Retinal pigment epithelial cell (primary cell): ENCODE results near the gene SHROOM2.
"Not testable (repeated sequence)": the region's sequence is repeated elsewhere in the genome, so short reads cannot be mapped to it uniquely, and the experiment has no call there.

Experiments used
- DNase-seq: peaks from one replicate; pipeline ENCODE4 v3.0.0-alpha.2; 2010; ENCODE audit warnings: low read depth
- H3K4me3 ChIP-seq: 2 replicates; pipeline ENCODE4 v1.5.1; 2011; ENCODE audit warnings: mild to moderate bottlenecking, low read length, control low read depth, moderate library complexity
- TF ChIP-seq, protein P1 (sequence below): conservative IDR thresholded peaks from 2 replicates; pipeline ENCODE4 v1.5.1; 2011; ENCODE audit warnings: low read depth, low read length, control low read depth, inconsistent platforms

The SHROOM2 gene

DNA sequence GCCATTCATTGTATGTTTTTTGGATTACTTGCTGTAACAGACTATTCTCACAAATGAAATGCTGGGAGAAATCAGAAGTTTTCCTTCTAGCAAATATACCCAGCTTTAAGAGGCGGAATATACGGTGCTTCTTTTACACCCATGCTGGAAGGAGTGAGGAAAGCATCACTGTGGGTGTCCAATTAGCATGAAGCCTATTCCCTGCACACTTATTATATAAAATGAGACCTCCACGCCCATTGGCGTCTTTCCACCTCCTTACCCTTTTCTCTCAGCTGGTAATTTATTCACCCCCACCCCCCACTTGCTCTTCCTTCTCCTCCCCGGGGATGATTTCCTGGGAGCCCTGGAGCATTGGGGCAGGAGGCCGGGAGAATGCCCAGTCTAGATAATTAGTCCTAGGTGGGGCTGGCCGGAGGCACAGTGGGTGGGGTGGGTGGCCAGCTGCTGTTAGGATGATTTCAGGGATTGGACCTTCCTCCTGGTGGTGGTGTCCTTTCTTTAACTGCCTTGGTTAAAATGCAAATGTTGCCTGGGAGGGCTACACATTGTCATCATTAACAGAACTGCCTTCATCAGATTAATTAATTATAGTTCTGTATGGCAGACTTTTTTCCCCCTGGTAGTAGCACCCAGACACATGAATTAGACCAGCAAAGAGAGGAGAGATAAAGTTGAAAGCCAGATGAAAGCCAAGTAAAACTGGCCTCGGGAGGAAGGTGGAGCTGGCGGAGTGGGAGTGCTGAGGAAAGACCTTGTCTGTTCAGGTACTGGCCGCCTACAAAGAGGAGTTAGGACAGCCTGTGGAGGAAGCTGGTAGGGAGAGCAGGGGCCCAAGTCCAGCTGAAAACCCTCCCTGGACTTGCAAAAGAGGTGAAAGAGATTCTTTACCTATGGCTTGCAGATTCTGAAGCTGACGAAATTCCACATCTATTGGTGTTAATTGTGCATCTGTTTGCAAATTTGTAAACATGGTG lies 11.4 kb downstream of the SHROOM2 start:
- TF ChIP-seq, protein P1, sequence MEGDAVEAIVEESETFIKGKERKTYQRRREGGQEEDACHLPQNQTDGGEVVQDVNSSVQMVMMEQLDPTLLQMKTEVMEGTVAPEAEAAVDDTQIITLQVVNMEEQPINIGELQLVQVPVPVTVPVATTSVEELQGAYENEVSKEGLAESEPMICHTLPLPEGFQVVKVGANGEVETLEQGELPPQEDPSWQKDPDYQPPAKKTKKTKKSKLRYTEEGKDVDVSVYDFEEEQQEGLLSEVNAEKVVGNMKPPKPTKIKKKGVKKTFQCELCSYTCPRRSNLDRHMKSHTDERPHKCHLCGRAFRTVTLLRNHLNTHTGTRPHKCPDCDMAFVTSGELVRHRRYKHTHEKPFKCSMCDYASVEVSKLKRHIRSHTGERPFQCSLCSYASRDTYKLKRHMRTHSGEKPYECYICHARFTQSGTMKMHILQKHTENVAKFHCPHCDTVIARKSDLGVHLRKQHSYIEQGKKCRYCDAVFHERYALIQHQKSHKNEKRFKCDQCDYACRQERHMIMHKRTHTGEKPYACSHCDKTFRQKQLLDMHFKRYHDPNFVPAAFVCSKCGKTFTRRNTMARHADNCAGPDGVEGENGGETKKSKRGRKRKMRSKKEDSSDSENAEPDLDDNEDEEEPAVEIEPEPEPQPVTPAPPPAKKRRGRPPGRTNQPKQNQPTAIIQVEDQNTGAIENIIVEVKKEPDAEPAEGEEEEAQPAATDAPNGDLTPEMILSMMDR, result no peak

GRCh38 chrX:9802737-9803136 lies 16.5 kb downstream of the SHROOM2 start:
- no peak overlapping the region for H3K4me3 ChIP-seq
- DNase-seq, result no peak
- TF ChIP-seq, protein P1, result no peak

More for the DNA sequence above, 11.4 kb downstream of the SHROOM2 start:
- DNase-seq, result no peak
- H3K4me3 ChIP-seq, result no peak overlapping the region

DNA sequence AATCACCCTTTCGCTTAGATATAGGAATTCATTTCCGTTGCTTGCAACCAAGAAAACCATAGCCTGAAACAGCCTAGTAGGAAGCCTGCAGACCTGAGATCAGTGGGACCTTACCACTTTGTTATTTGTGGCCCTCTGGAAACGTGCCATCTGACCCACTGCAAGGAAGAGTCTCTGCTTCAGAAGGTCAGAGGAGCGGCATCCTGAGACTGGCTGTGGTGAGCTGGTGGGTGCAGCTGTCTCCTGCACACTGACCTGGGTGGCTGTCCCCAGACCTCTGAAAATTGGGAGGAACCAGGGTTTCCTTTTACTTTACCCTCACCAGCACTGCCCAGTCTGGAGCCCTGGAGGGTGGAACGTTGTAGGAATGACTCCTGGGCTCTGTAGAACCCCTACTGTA lies 18.2 kb downstream of the SHROOM2 start:
- TF ChIP-seq, protein P1, result no peak
- no peak for DNase-seq
- H3K4me3 ChIP-seq, result no peak overlapping the region

- TF ChIP-seq, protein P1, result no peak
- DNase-seq, result no peak
- H3K4me3 ChIP-seq, result no peak overlapping the region
Observed at GRCh38 chrX:9805956-9806355, 19.7 kb downstream of the SHROOM2 start.

- H3K4me3 ChIP-seq, result no peak overlapping the region
- TF ChIP-seq, protein P1, result no peak
- no peak for DNase-seq
Observed at GRCh38 chrX:9807355-9808182, 21.3 kb downstream of the SHROOM2 start.

DNA sequence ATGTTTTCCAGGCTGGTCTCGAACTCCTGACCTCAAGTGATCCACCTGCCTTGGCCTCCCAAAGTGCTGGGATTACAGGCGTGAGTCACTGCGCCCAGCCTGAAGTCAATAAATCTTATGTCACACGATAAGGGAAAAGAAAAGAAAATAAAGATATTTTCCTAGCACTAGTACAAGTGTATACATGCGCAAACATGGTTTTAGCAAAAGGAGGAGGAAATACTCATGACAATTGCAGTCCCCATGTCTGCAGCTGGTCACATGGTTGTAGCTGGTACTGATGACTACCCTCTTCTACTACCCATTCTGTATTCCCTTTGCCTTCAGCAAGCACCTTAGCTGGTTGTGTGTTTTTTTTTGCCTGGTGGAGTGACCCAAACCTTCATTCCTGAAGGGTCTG lies 23.6 kb downstream of the SHROOM2 start:
- not testable (repeated sequence) for H3K4me3 ChIP-seq, DNase-seq

DNA sequence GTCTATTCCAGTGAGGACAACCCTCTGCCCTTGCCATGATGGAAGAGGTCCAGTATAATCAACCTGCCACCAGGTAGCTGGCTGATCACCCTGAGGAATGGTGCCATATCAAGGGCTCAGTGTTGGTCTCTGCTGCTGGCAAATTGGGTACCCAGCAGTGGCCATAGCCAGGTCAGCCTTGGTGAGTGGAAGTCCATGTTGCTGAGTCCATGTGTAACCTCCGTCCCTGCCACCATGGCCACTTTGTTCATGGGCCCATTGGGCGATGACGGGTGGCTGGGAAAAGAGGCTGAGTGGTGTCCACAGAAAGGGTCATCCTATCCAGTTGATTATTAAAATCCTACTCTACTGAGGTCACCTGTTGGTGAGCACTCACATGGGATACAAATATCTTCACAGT lies 24.9 kb downstream of the SHROOM2 start:
- H3K4me3 ChIP-seq, DNase-seq: not testable (repeated sequence)
